HG03460 (cell line): ENCODE data around the gene GLIPR1.
"Not testable (repeated sequence)": the region's sequence is repeated elsewhere in the genome, so short reads cannot be mapped to it uniquely, and the experiment has no call there.

Experiments used
- ATAC-seq: cut with Tn5 transposase; IDR thresholded peaks from one replicate; pipeline ENCODE4 v1.9.1; 2021; ENCODE audit not compliant: unreplicated experiment

The GLIPR1 gene

DNA sequence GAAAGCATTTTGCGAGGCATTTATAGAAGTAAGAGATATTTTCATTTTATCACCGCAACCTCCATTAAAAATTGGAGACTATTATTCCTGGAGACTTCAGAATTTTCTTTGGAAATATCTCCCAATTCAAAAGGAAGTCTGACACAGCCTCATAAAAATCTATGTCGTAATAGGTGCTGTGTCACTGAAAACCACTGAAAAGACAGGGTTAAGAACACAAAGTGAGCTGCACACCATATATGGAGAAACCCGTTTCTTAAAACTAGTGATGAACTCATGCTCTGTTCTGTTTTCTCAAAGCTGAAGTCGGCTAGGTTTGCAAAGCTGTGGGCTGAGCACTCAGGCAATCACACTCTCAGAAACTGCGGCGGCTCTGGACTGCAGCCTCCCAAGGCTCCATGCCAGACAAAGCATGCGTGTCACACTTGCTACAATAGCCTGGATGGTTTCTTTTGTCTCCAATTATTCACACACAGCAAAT is at the start of gene GLIPR1:
Gene GLIPR1, plus strand, starts transcription at position 287 of the 481 bp plus-strand sequence. Its CDS starts 126 bp downstream, at position 413.
- ATAC-seq: peak; percentile 84

DNA sequence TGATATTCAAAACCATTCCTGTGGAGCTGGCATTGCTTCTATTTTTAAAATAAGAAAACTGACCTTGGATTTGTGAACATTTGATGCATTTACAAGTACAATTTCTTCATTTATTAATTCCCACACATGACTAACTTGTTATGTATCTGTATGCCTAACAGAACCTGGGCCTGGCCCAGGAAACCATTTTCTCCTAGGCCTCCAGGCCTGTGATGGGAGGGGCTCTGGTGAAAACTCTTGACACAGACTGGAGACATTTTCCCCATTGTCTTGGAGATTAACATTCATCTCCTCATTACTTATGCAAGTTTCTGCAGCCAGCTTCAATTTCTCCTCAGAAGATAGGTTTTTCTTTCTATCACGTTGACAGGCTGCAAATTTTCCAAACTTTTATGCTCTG is 47.6 kb upstream of the GLIPR1 start:
- no peak for ATAC-seq

DNA sequence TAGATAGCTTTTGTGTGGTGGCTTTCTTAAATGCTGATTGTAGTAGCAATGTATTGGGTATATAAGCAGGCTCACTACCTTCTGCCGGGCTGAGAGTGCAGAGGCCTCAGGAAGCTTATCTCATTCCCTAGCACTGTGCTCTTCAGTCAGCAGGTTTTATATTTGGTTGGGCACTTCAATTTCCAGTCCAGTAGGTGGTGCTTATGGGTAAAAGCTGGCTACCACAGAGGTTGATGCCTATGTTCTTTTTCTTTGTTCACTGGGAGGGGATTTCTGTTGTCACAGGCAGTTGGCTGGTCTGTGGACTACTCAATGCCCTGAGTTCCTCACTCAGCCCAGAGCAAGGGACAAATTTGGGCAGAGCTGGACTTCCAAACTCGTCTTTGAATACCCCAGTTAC is 43.0 kb upstream of the GLIPR1 start:
- ATAC-seq: peak; percentile 67

DNA sequence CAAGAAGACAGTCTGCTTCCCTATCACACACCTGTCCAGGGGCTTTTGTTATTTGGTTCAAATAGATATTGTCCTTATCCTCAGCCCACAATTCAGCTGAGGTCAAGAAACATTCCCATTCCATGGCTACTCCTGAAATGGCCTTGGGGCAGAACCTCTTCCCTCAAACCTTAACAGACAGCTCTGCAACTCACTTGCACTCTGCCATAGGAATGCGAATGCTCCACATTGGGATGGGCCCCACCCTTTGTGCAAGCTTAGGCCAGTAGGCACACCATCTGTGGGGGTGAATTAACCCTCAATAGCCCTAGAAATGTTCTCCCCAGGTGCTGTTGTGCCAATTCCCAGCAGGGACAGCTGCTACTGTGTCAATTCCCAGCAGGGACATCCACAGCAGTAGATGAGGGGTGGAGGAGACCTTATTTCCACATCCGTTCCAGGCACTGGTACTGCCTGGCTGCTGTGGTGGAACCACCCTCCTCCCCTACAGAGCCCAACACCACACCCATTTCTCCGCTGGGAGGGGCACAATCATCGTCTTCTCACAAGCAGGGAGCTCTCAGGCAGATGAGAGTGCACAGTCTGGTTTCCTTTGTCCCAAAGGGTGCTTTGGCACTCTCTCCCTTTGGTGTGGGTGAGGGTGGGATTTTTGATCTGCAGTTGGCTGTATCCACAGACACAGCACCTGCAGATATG is 42.3 kb upstream of the GLIPR1 start:
- ATAC-seq: no peak

- no peak for ATAC-seq
These were observed 41.5 kb upstream of the GLIPR1 start for GRCh38 chr12:75439048-75439447.

GRCh38 chr12:75439930-75440329 is 40.6 kb upstream of the GLIPR1 start:
- ATAC-seq: no peak

DNA sequence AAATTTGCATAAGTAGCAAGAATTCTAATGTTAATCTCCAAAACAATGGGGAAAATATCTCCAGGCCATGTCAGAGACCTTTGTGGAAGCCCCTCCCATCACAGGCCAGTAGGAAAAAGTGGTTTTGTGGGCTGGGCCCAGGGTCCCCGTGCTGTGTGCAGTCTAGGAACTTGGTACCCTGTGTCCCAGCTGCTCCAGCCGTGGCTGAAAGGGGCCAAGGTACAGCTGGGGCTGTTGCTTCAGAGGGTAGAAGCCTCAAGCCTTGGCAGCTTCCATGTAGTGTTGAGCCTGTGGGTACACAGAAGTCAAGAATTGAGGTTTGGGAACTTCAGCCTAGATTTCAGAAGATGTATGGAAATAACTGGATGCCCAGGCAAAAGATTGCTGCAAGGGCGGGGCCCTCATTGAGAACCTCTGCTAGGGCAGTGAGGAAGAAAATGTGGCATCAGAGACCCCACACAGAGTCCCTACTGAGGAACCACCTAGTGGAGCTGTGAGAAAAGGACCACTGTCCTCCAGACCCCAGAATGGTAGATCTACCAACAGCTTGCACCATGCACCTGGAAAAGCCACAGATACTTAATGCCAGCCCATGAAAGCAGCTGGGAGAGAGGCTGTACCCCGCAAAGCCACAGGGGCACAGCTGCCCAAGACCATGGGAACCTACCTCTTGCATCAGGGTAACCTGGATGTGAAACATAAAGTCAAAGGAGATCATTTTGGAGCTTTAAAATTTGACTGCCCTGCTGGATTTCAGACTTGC is 38.7 kb upstream of the GLIPR1 start:
- ATAC-seq: not testable (repeated sequence)

- not testable (repeated sequence) for ATAC-seq
These were observed 38.1 kb upstream of the GLIPR1 start for GRCh38 chr12:75442454-75442853.

DNA sequence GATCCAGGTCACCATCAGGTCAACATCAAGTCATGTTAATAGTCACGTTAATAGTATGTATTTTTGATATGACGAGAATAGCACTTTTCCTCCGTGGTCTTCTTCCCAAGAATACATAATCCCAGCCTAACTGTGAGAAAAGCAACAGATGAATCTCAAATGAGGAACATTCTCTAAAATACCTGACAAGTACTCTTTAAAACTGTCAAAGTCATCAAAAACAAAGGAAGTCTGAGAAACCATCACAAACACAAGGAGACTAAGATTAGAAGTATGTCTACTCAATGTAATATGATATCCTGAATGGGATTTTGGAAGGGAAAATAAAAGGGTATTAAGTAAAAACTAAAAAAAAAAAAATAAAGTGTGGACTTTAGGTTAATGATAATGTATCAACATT is 36.8 kb upstream of the GLIPR1 start:
- ATAC-seq: no peak

GRCh38 chr12:75444429-75445136 is 36.0 kb upstream of the GLIPR1 start:
- no peak for ATAC-seq

DNA sequence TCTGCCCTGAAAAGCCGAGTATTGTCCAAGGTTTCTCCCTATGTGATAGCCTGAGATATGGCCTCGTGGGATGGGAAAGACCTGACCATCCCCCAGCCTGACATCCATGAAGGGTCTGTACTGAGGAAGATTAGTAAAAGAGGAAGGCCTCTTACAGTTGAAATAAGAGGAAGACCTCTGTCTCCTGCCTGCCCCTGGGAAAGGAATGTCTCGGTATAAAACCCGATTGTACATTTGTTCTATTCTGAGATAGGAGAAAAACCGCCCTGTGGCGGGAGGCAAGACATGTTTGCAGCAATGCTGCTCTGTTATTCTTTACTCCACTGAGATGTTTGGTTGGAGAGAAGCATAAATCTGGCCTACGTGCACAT is 35.4 kb upstream of the GLIPR1 start:
- ATAC-seq: not testable (repeated sequence)

DNA sequence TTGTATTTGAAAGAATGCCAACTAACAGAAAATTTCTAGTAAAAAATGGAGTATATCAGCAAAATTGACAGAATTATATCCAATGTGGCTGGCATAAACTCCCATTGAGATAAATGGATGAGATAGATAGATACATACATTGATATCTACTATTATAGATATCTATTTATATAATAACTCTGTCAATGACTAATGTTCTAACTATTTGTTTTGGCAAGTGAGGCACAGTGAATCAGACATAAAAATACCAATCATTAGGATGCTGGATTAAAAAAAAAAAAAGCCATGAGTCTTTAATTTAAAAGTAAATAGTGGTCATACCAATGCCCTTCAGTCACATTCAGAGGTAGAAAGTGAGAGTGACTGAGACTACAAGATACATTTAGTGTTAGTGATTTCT is 33.7 kb upstream of the GLIPR1 start:
- no peak for ATAC-seq

- ATAC-seq: no peak
These were observed 32.7 kb upstream of the GLIPR1 start for GRCh38 chr12:75447691-75448393.

- ATAC-seq: no peak
These were observed 27.8 kb upstream of the GLIPR1 start for GRCh38 chr12:75452675-75453330.

DNA sequence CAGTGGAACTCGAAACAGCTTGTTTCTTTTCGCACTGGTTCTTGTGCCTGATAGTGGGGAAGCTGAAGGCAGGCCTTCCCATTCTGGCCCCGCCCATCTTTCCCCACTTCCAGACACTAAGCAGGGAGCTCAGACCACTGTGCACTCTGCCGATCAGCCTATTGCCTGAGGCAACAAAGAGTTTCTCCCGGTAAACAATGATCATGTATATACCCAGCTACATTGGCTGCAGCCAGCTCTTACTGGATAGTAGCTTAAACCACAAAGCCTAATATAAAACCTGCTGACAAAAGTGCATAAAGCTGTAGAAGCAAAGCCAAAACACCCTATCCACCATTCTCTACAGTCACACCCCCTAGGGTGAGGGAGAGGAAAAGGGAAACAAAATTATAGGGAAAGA is 24.7 kb upstream of the GLIPR1 start:
- no peak for ATAC-seq

DNA sequence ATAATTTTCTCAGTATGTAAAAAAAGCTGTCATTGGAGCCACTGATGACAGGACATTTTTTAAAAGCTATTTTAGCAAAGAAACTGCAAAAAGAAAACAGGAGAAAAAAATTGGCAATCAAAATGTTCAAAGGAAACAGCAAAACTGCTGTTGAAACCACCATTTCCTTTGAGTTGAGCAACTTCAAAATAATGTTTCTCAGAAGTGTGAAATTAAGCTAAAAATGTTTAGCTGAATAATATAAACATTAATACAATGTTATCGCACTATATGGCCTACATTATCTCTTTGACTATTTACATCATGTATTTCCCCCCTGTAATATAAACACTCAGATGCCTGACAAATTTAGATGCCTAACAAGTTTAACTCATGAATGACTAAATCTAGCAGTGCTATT is 23.4 kb upstream of the GLIPR1 start:
- no peak for ATAC-seq

GRCh38 chr12:75457866-75458265 is 22.7 kb upstream of the GLIPR1 start:
- not testable (repeated sequence) for ATAC-seq

DNA sequence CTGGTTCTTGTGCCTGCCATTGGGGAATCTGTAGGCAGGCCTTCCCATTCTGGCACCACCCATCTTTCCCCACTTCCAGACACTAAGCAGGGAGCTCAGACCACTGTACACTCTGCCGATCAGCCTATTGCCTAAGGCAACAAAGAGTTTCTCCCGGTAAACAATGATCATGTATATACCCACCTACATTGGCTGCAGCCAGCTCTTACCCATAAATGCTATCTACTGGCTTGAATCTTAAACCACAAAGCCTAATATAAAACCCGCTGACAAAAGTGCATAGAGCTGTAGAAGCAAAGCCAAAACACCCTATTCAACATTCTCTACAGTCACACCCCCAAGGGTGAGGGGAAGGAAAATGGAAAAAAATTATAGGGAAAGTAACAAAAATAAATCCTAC is 20.8 kb upstream of the GLIPR1 start:
- no peak for ATAC-seq

DNA sequence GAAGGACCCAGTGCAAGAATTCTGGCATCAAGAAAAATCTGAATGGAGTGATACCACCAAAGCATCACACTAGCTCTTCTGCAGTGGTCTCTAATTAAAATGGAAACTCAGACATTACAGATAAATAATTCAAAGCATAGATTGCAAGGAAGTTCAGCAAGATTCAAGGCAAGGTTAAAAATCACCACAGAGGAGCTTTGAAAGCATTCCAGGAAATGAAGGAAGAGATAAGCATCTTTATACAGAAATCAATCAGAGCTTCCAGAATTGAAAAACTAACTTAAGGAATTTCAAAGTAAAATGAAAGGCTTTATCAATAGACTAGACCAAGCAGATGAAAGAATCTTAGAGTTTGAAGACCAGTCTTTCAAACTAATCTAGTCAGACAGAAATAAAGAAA is 20.4 kb upstream of the GLIPR1 start:
- no peak for ATAC-seq
